ENCODE data around the gene TMEM154. TPM values are rescaled to one million over a fixed set of nuclear protein-coding genes. Genes with fewer than 3 reads are reported as not detected.

The TMEM154 gene
- total RNA-seq, 1 experiment from 2014 or later = 23.3 TPM

DNA sequence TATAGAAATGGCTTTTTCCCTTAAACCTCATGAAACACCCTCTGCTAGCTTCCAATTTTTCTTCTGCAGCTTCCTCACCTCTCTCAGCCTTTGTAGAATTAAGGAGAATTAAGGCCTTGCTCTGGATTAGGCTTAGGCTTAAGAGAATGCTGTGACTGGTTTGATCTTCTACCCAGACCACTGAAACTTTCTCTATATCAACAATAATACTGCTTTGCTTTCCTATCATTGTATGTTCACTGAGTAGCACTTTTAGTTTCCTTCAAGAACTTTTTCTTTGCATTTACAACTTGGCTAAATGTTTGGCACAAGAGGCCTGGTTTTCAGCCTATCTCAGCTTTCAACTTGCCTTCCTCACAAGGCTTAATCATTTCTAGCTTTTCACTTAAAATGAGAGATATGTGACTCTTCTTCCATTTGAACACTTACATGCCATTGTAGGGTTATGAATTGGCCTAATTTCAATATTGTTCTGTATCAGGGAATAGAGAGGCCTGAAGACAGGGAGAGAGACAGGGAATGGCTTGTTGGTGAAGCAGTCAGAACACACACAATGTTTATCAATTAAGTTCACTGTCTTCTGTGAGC, 28.2 kb downstream of the TMEM154 start:
- intact Hi-C loops (cut with micrococcal nuclease; ENCODE audit: unreplicated experiment) = no loop called here
- Mint-ChIP-seq H3K27me3 (ENCODE audit: unreplicated experiment) (no peaks in the 10 kb centered on the region), H3K4me1 (ENCODE audit: low read depth, unreplicated experiment) (no peaks in the 10 kb centered on the region), H3K9me3 (ENCODE audit: low read depth, unreplicated experiment) (no peaks in the 10 kb centered on the region), H3K4me3 (ENCODE audit: low read depth, unreplicated experiment) (no peak overlapping the region), H3K36me3 (ENCODE audit: insufficient read depth, unreplicated experiment) (no peaks in the 10 kb centered on the region), H3K27ac (ENCODE audit: unreplicated experiment) (no peak overlapping the region)
- no TSS peak for BruUV-seq (replicated peaks)
- CTCF ChIA-PET = no interaction called here
- TF ChIP-seq, protein P1, sequence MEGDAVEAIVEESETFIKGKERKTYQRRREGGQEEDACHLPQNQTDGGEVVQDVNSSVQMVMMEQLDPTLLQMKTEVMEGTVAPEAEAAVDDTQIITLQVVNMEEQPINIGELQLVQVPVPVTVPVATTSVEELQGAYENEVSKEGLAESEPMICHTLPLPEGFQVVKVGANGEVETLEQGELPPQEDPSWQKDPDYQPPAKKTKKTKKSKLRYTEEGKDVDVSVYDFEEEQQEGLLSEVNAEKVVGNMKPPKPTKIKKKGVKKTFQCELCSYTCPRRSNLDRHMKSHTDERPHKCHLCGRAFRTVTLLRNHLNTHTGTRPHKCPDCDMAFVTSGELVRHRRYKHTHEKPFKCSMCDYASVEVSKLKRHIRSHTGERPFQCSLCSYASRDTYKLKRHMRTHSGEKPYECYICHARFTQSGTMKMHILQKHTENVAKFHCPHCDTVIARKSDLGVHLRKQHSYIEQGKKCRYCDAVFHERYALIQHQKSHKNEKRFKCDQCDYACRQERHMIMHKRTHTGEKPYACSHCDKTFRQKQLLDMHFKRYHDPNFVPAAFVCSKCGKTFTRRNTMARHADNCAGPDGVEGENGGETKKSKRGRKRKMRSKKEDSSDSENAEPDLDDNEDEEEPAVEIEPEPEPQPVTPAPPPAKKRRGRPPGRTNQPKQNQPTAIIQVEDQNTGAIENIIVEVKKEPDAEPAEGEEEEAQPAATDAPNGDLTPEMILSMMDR (IDR thresholded peaks at IDR 0.05; ENCODE audit: unreplicated experiment) = no peak
- DNase-seq = no peak

DNA sequence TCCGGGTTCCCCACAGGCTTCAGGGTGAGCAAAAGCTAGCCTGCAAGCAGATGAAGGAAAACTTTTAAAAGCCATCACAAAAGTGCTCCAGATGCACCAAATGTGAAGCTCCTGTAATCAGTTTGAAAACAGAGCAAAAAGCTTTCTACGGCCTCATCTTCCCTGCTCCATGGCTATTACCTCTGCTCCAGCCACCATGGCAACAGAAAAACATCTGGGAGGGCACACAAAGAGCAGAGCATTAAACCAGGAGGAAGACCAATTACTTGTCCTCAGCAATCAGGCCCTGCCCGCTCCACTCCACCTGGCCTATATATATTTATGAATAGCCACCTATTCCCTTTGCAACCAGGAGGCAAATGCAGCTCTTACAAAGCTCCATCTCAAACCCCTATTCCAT, 33.6 kb downstream of the TMEM154 start:
- intact Hi-C loops (cut with micrococcal nuclease; ENCODE audit: unreplicated experiment) = loop anchor here (10.0 kb wide), 1 partner anchor 111 kb away; the partner anchor contains the start of gene FBXW7

DNA sequence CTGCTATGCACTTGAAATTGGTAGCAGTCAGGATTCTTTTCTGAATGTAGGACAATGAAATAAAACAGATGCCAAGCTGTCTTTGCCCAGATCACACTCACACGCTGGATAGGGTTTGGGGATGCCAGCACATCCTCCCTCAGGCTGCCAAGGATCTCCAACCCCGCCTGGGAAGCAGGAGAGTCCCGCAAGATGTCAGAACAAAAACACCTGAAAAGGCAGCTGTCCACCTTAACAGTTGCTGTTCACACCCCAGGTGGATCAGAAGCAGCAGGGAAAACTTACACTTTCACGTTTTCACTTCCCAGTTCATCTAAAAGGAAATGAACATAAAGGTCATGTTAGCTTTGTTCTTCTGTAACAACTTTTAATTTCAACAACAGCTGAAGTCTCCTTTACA, 35.7 kb downstream of the TMEM154 start:
- no TSS peak for BruUV-seq (replicated peaks)
- Mint-ChIP-seq H3K27ac (ENCODE audit: unreplicated experiment) (no peak overlapping the region), H3K36me3 (ENCODE audit: insufficient read depth, unreplicated experiment) (peaks cover 5% of the 10 kb centered on the region), H3K9me3 (ENCODE audit: low read depth, unreplicated experiment) (no peaks in the 10 kb centered on the region), H3K4me1 (ENCODE audit: low read depth, unreplicated experiment) (no peaks in the 10 kb centered on the region), H3K27me3 (ENCODE audit: unreplicated experiment) (no peaks in the 10 kb centered on the region), H3K4me3 (ENCODE audit: low read depth, unreplicated experiment) (no peak overlapping the region)
- CTCF ChIA-PET = interaction anchor here (1.4 kb wide), 1 partner anchor 143 kb away, joined by 4 read pairs; no protein-coding TSS in a partner anchor
- no peak for DNase-seq
- TF ChIP-seq, protein P1 (IDR thresholded peaks at IDR 0.05; ENCODE audit: unreplicated experiment) = no peak
- intact Hi-C loops (cut with micrococcal nuclease; ENCODE audit: unreplicated experiment) = loop anchor here (10.0 kb wide), 1 partner anchor 109 kb away; the partner anchor contains the start of gene FBXW7

More for the DNA sequence above, 33.6 kb downstream of the TMEM154 start:
- H3K4me1 Mint-ChIP-seq (ENCODE audit: low read depth, unreplicated experiment) = no peaks in the 10 kb centered on the region
- H3K36me3 Mint-ChIP-seq (ENCODE audit: insufficient read depth, unreplicated experiment) = no peaks in the 10 kb centered on the region
- no peaks in the 10 kb centered on the region for H3K27me3 Mint-ChIP-seq (ENCODE audit: unreplicated experiment)
- H3K27ac Mint-ChIP-seq (ENCODE audit: unreplicated experiment) = no peak overlapping the region
- TF ChIP-seq, protein P1 (IDR thresholded peaks at IDR 0.05; ENCODE audit: unreplicated experiment) = no peak
- CTCF ChIA-PET = interaction anchor here (0.6 kb wide), 2 partner anchors 22 to 634 kb away, joined by 3 to 4 read pairs; no protein-coding TSS in a partner anchor
- BruUV-seq (replicated peaks) = no TSS peak
- no peaks in the 10 kb centered on the region for H3K9me3 Mint-ChIP-seq (ENCODE audit: low read depth, unreplicated experiment)
- DNase-seq = no peak
- H3K4me3 Mint-ChIP-seq (ENCODE audit: low read depth, unreplicated experiment) = no peak overlapping the region

DNA sequence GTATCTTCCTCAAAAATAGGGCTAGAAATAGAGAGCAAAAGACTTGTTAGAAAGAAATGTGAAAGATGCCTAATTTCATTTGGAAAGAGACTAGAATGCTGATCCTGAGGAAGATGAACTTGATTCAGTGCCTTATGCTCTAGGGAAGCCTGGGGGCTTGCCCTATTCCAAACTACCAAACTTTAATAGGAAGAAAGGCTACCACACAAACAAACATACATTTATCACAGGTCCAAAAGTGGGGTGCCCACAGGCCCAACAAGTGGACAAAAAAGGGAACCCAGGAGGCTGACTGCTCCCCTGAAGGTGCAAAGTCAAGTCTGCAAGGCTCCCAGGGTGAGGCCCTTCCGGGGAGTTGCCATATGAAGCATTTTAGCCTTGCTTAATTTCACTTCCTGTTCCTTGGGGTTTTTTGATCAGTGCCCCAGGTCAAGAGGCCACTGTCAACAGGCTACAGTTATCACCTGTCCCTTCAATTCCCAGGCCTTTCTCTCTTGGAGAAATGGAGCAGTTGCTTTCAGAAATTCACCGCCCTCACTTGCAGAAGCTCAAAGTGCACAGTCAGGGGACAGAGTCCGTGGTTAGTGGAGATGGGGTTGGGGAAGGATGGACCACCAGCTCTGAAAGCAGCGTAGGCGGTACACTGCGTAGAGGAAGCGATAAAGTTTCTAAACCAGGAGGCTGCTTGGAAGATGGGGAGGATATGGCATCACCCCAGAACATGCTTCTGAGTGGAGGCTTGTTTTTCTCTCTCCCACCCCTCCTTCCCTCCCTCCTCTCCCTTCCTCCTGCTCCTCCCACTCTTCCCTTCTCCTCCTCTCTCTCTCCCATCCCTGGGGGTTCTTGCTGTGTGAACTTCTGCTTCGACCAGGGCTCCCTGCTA, 36.4 kb downstream of the TMEM154 start:
- TF ChIP-seq, protein P1 (IDR thresholded peaks at IDR 0.05; ENCODE audit: unreplicated experiment) = no peak
- no peak overlapping the region for H3K27ac Mint-ChIP-seq (ENCODE audit: unreplicated experiment)
- peaks cover 5% of the 10 kb centered on the region for H3K36me3 Mint-ChIP-seq (ENCODE audit: insufficient read depth, unreplicated experiment)

More for the DNA sequence above, 36.4 kb downstream of the TMEM154 start:
- Mint-ChIP-seq H3K4me1 (ENCODE audit: low read depth, unreplicated experiment) (no peaks in the 10 kb centered on the region), H3K9me3 (ENCODE audit: low read depth, unreplicated experiment) (no peaks in the 10 kb centered on the region), H3K27me3 (ENCODE audit: unreplicated experiment) (no peaks in the 10 kb centered on the region), H3K4me3 (ENCODE audit: low read depth, unreplicated experiment) (no peak overlapping the region)
- BruUV-seq (replicated peaks) = no TSS peak
- intact Hi-C loops (cut with micrococcal nuclease; ENCODE audit: unreplicated experiment) = loop anchor here (10.0 kb wide), 1 partner anchor 109 kb away; the partner anchor contains the start of gene FBXW7
- no peak for DNase-seq
- CTCF ChIA-PET = interaction anchor here (0.6 to 1.4 kb wide), 2 partner anchors 38 to 142 kb away, joined by 3 to 4 read pairs; no protein-coding TSS in a partner anchor

Data from Calu3 (cell line).